ENCODE data around the gene PRDM8. TPM values are rescaled to one million over a fixed set of nuclear protein-coding genes. Genes with fewer than 3 reads are reported as not detected.

PRDM8 gene
- total RNA-seq, 1 experiment from 2014 or later: 0.26 TPM

- Histone ChIP-seq H3K27me3 (ENCODE audit: insufficient read depth, low read depth) (no peaks in the 10 kb centered on the region), H2AFZ (no peak overlapping the region), H3F3A (ENCODE audit: insufficient read depth, low read depth) (no peaks in the 10 kb centered on the region), H3K4me1 (replicated peaks; ENCODE audit: insufficient read depth) (no peaks in the 10 kb centered on the region), H3K79me2 (ENCODE audit: low read depth) (no peaks in the 10 kb centered on the region), H3K36me3 (ENCODE audit: low read depth) (no peaks in the 10 kb centered on the region), H3K9me2 (ENCODE audit: insufficient read depth) (no peaks in the 10 kb centered on the region), H3K4me2 (no peak overlapping the region), H3K9me3 (ENCODE audit: insufficient read depth, low read depth) (no peaks in the 10 kb centered on the region), H3K27ac (no peak overlapping the region), H4K20me1 (ENCODE audit: insufficient read depth) (no peaks in the 10 kb centered on the region), H3K4me3 (no peak overlapping the region)
- TF ChIP-seq, protein P1, sequence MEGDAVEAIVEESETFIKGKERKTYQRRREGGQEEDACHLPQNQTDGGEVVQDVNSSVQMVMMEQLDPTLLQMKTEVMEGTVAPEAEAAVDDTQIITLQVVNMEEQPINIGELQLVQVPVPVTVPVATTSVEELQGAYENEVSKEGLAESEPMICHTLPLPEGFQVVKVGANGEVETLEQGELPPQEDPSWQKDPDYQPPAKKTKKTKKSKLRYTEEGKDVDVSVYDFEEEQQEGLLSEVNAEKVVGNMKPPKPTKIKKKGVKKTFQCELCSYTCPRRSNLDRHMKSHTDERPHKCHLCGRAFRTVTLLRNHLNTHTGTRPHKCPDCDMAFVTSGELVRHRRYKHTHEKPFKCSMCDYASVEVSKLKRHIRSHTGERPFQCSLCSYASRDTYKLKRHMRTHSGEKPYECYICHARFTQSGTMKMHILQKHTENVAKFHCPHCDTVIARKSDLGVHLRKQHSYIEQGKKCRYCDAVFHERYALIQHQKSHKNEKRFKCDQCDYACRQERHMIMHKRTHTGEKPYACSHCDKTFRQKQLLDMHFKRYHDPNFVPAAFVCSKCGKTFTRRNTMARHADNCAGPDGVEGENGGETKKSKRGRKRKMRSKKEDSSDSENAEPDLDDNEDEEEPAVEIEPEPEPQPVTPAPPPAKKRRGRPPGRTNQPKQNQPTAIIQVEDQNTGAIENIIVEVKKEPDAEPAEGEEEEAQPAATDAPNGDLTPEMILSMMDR (conservative IDR thresholded peaks at IDR 0.05): peak; percentile 56
- no peak for TF ChIP-seq EZH2 (IDR thresholded peaks at IDR 0.05; ENCODE audit: low read depth)
- intact Hi-C loops (cut with micrococcal nuclease; ENCODE audit: unreplicated experiment): loop anchor here (5.0 kb wide), 1 partner anchor 101 kb away; no protein-coding TSS in a partner anchor
- POLR2A ChIA-PET (ENCODE audit: unreplicated experiment): no interaction called here
- DNase-seq: no peak
- no TSS peak for BruUV-seq (replicated peaks)
- CTCF ChIA-PET: no interaction called here
Observed at GRCh38 chr4:80221161-80221560, 23.9 kb downstream of the PRDM8 start.

DNA sequence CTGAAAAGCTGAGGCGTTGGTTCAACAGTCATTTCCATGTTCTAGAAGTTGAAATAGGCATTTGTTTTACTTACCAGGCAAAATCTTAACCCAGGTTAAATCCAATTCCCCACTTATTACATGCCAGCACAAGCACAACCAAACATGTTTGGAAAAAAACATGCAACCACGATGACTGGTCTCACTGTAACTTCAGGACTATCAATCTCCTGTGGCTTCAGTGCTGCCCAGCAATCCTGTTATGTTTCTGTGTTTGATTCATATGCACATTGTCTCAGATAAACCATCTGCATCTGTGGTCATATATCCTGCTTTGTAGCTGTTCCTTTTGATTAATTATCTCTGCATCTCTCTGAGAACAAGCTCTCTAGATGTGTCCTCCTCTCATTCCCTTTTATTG, 28.3 kb downstream of the PRDM8 start:
- H2AFZ ChIP-seq: no peak overlapping the region
- no peaks in the 10 kb centered on the region for H3K4me1 ChIP-seq (replicated peaks; ENCODE audit: insufficient read depth)
- no peaks in the 10 kb centered on the region for H3K9me2 ChIP-seq (ENCODE audit: insufficient read depth)
- no peaks in the 10 kb centered on the region for H3F3A ChIP-seq (ENCODE audit: insufficient read depth, low read depth)
- POLR2A ChIA-PET (ENCODE audit: unreplicated experiment): no interaction called here
- DNase-seq: no peak
- no peak overlapping the region for H3K4me3 ChIP-seq
- no TSS peak for BruUV-seq (replicated peaks)
- H3K79me2 ChIP-seq (ENCODE audit: low read depth): no peaks in the 10 kb centered on the region
- H3K9me3 ChIP-seq (ENCODE audit: insufficient read depth, low read depth): no peaks in the 10 kb centered on the region
- H4K20me1 ChIP-seq (ENCODE audit: insufficient read depth): no peaks in the 10 kb centered on the region
- intact Hi-C loops (cut with micrococcal nuclease; ENCODE audit: unreplicated experiment): no loop called here
- CTCF ChIA-PET: no interaction called here
- H3K36me3 ChIP-seq (ENCODE audit: low read depth): no peaks in the 10 kb centered on the region
- no peak overlapping the region for H3K4me2 ChIP-seq
- TF ChIP-seq, protein P1 (conservative IDR thresholded peaks at IDR 0.05): no peak
- no peak for TF ChIP-seq EZH2 (IDR thresholded peaks at IDR 0.05; ENCODE audit: low read depth)
- no peak overlapping the region for H3K27ac ChIP-seq
- H3K27me3 ChIP-seq (ENCODE audit: insufficient read depth, low read depth): no peaks in the 10 kb centered on the region

- no peaks in the 10 kb centered on the region for H3K79me2 ChIP-seq (ENCODE audit: low read depth)
- no peaks in the 10 kb centered on the region for H3K27me3 ChIP-seq (ENCODE audit: insufficient read depth, low read depth)
- H3K9me2 ChIP-seq (ENCODE audit: insufficient read depth): no peaks in the 10 kb centered on the region
- BruUV-seq (replicated peaks): no TSS peak
- ChIA-PET POLR2A (ENCODE audit: unreplicated experiment) (no interaction called here), CTCF (no interaction called here)
- no peak overlapping the region for H3K4me3 ChIP-seq
- H3K27ac ChIP-seq: no peak overlapping the region
- no peak for DNase-seq
- no peaks in the 10 kb centered on the region for H3K4me1 ChIP-seq (replicated peaks; ENCODE audit: insufficient read depth)
- H2AFZ ChIP-seq: no peak overlapping the region
- H3K4me2 ChIP-seq: no peak overlapping the region
- H4K20me1 ChIP-seq (ENCODE audit: insufficient read depth): no peaks in the 10 kb centered on the region
- H3K9me3 ChIP-seq (ENCODE audit: insufficient read depth, low read depth): no peaks in the 10 kb centered on the region
- intact Hi-C loops (cut with micrococcal nuclease; ENCODE audit: unreplicated experiment): no loop called here
- no peaks in the 10 kb centered on the region for H3K36me3 ChIP-seq (ENCODE audit: low read depth)
- H3F3A ChIP-seq (ENCODE audit: insufficient read depth, low read depth): no peaks in the 10 kb centered on the region
- no peak for TF ChIP-seq EZH2 (IDR thresholded peaks at IDR 0.05; ENCODE audit: low read depth)
- TF ChIP-seq, protein P1 (conservative IDR thresholded peaks at IDR 0.05): no peak
Observed at GRCh38 chr4:80226094-80226493, 28.8 kb downstream of the PRDM8 start.
